Mesothelial cell of epicardium (in vitro differentiated cells): ENCODE data around the gene FAM219B. TPM values are rescaled to one million over a fixed set of nuclear protein-coding genes. Genes with fewer than 3 reads are reported as not detected.

Experiments used
- DNase-seq, 2 experiments: peaks; one replicate each; pipeline ENCODE4 v3.0.0; 2021; ENCODE audit warnings: low spot score in 2 of 2; ENCODE audit not compliant: unreplicated experiment in 2 of 2
- H3K27ac Mint-ChIP-seq: 2 replicates; pipeline ENCODE4 v1.8.0; 2021; ENCODE audit warnings: mixed read lengths
- H3K27me3 Mint-ChIP-seq: 2 replicates; pipeline ENCODE4 v1.8.0; 2021; ENCODE audit warnings: low read depth, mixed read lengths
- H3K36me3 Mint-ChIP-seq: 2 replicates; pipeline ENCODE4 v1.8.0; 2021; ENCODE audit warnings: mixed read lengths
- H3K4me1 Mint-ChIP-seq: 2 replicates; pipeline ENCODE4 v1.8.0; 2021; ENCODE audit warnings: mixed read lengths
- H3K4me3 Mint-ChIP-seq: 2 replicates; pipeline ENCODE4 v1.8.0; 2021; ENCODE audit warnings: mild to moderate bottlenecking, moderate library complexity, mixed read lengths
- H3K9me3 Mint-ChIP-seq: 2 replicates; pipeline ENCODE4 v1.8.0; 2021; ENCODE audit warnings: mixed read lengths
- CTCF ChIP-seq: fragments of 200-600 bp; sonication (generic); IDR thresholded peaks from one replicate; pipeline ENCODE4 v1.5.0; 2021; ENCODE audit warnings: antibody characterized with exemption; ENCODE audit not compliant: unreplicated experiment
- total RNA-seq: library from RNA; stranded (reverse); gene quantifications from 3 replicates; pipeline ENCODE4 v1.2.1, GENCODE V29; 2021

The FAM219B gene
- total RNA-seq, result 73.5 to 91.3 TPM (median 74.1 TPM) in 3 replicates

GRCh38 chr15:74906450-74907162, at the start of gene FAM219B:
FAM219B (minus strand) TSS chr15:74906851; CDS start chr15:74906800, 51 bp downstream.
- Mint-ChIP-seq H3K36me3 (peaks cover 9% of the 10 kb centered on the region), H3K9me3 (no peaks in the 10 kb centered on the region), H3K4me3 (peak within 1 kb of the TSS; percentile 97), H3K27ac (peak within 1 kb of the TSS; percentile 95), H3K4me1 (peaks cover 20% of the 10 kb centered on the region), H3K27me3 (no peaks in the 10 kb centered on the region)
- peak; percentile 86 to 89 for DNase-seq
- no peak for TF ChIP-seq CTCF

GRCh38 chr15:74955796-74956647, 49.4 kb upstream of the FAM219B start:
- H3K36me3 Mint-ChIP-seq, result no peaks in the 10 kb centered on the region
- H3K4me1 Mint-ChIP-seq, result peaks cover 26% of the 10 kb centered on the region
- no peak for TF ChIP-seq CTCF
- H3K27me3 Mint-ChIP-seq, result peaks cover 63% of the 10 kb centered on the region
- H3K4me3 Mint-ChIP-seq, result peak overlapping the region; percentile 56
- no peaks in the 10 kb centered on the region for H3K9me3 Mint-ChIP-seq
- no peak overlapping the region for H3K27ac Mint-ChIP-seq
- peak; percentile 27 to 75 for DNase-seq

- Mint-ChIP-seq H3K4me1 (peaks cover 31% of the 10 kb centered on the region), H3K9me3 (no peaks in the 10 kb centered on the region), H3K36me3 (no peaks in the 10 kb centered on the region), H3K27me3 (peaks cover 53% of the 10 kb centered on the region), H3K4me3 (peak overlapping the region; percentile 56), H3K27ac (peak overlapping the region; percentile 16)
- DNase-seq, result no peak
- no peak for TF ChIP-seq CTCF
Measured at GRCh38 chr15:74955017-74955416, 48.4 kb upstream of the FAM219B start.

- TF ChIP-seq CTCF, result no peak
- peaks cover 48% of the 10 kb centered on the region for H3K27me3 Mint-ChIP-seq
- peak overlapping the region; percentile 56 for H3K4me3 Mint-ChIP-seq
- no peaks in the 10 kb centered on the region for H3K36me3 Mint-ChIP-seq
- DNase-seq, result no peak
- H3K9me3 Mint-ChIP-seq, result no peaks in the 10 kb centered on the region
- H3K27ac Mint-ChIP-seq, result peak overlapping the region; percentile 73
- H3K4me1 Mint-ChIP-seq, result peaks cover 31% of the 10 kb centered on the region
Measured at GRCh38 chr15:74954515-74954914, 47.9 kb upstream of the FAM219B start.

DNA sequence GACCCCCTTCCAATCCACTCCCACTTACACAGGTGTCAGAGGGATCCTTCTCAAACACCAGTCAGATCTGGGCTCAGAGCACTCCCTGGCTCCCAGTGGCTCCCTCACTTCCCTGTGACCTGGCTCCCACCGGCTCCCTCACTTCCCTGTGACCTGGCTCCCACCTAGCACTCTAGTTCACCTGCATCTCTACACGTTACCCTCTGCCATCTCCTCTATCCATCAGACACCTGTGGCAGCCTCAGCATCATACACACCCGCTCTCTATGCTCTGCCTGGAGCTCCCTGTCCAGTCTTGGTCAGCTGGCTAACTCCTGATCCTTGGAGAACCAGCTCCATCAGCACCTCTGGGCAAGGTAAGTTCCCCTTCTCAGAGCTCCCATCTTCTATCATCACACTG, 44.4 kb upstream of the FAM219B start:
- DNase-seq, result no peak
- H3K4me1 Mint-ChIP-seq, result peaks cover 22% of the 10 kb centered on the region
- no peak overlapping the region for H3K27ac Mint-ChIP-seq
- H3K27me3 Mint-ChIP-seq, result peaks cover 18% of the 10 kb centered on the region
- H3K4me3 Mint-ChIP-seq, result no peak overlapping the region
- TF ChIP-seq CTCF, result no peak
- H3K36me3 Mint-ChIP-seq, result no peaks in the 10 kb centered on the region
- no peaks in the 10 kb centered on the region for H3K9me3 Mint-ChIP-seq
